Left renal pelvis (tissue), 4 donors: ENCODE data around the gene SEPTIN7. TPM values are rescaled to one million over a fixed set of nuclear protein-coding genes. Genes with fewer than 3 reads are reported as not detected.

Experiments
- DNase-seq, 4 donors: peaks; one replicate each; pipeline ENCODE4 v3.0.0-alpha.2; 2013; ENCODE audit warnings: low read depth in 4 of 4, low spot score in 3 of 4
- polyA plus RNA-seq, 4 donors: library from polyadenylated mRNA; unstranded; fragments of 120-200 nt; gene quantifications; one replicate each; pipeline ENCODE4 v1.2.1, GENCODE V29; 2013; ENCODE audit not compliant: insufficient read length in 4 of 4

Gene SEPTIN7
- polyA plus RNA-seq, 4 donors = 375 to 623 (median 523) TPM

DNA sequence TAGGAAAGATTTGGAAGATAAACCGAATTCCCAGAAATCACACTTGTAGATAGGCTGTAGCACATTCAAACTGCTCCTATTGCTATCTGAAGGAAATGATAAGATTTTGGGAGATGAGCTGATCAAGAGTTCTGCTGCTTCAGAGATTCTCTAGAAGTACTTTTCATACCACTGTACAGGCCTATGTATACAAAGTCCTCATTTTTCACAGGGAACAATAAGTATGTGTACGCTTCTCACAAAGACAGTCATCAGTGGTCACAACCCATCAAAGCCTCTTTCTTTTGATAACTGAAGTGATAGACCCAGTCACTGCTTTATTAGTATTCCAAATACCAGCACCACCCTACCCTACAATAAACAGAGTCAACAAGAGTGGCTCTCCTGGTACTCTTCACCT is 15.6 kb upstream of the SEPTIN7 start:
- no peak for DNase-seq

DNA sequence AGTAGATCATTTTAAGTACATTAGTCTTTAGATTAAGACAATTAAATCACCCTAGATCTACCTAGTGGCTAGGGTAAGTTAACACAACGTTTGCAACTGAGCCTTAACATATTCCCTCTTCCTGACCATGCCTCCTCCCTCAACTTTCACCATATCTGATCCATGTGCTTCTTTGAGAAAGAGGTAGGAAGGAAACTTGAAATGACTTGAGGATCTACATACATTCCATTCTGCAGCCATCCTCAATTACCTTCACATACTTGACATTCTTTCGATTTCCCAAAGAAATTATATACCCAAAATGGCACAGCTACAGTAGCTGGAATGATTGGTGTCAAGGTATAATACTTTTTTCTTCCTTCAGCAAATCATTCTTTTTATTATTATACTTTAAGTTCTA is 12.9 kb upstream of the SEPTIN7 start:
- DNase-seq = no peak

- DNase-seq = no peak
Measured at GRCh38 chr7:35792472-35792871, 8.4 kb upstream of the SEPTIN7 start.

GRCh38 chr7:35792873-35793489 is 7.9 kb upstream of the SEPTIN7 start:
- no peak for DNase-seq

DNA sequence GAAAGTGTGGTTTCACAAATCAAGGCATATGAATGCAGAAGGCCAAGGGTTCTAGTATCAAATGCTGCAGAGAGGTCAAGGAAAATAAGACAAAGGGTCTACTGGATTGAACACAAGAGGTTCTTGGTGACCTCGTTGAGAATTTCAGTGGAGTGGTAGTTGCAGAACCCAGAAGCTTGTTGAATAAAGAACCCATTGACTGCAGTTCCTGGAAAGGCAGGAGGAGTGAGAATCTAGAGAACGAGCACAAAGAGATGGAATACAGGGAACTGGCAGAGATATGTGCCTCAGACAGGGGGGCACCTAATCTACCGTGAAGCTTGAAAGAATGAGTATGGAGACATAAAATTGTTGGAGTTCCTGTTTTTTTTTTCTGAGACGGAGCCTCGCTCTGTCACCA is 3.5 kb upstream of the SEPTIN7 start:
- DNase-seq = no peak

DNA sequence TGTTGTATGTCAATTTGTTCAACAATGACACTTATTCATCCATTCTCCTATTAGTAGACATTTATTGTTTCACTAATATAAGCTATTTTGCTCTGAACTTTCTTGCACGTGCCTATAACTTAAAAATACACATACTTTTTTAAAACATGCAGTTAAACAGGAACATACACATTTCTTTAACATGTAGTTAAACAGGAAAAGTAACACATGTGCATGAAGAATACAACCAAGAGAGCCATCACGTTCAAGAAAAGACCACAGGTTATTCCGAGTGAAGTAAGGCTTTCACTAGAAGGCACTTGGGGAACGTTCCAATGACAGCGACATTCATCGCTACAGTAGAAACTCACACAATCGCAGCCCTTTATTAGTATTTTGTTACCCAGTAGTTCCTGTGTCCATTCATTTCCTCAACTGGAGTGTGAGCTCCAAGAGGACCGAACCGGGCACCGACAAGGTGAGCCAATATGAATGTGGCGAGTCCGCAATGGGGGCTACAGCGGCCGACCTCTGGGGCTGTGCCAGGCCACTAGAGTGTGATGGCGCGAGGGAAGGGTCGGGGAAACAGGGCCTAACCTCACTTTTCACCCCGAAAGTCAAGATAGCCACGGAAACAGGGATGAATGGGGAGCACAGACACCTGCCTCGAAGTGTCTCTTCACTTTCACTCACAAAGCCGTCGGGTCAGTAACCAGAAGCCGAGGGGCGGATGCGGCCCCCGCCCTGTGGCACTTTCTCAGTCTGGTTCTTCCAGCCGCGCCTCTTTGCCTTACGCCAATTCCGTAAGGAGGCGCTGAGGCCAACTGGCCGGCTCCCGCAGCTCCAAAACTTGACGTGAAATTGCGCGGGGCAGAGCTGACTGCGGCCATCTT is 775 bp upstream of the SEPTIN7 start:
- DNase-seq = peak; percentile 85 to 91 (median 88)

DNA sequence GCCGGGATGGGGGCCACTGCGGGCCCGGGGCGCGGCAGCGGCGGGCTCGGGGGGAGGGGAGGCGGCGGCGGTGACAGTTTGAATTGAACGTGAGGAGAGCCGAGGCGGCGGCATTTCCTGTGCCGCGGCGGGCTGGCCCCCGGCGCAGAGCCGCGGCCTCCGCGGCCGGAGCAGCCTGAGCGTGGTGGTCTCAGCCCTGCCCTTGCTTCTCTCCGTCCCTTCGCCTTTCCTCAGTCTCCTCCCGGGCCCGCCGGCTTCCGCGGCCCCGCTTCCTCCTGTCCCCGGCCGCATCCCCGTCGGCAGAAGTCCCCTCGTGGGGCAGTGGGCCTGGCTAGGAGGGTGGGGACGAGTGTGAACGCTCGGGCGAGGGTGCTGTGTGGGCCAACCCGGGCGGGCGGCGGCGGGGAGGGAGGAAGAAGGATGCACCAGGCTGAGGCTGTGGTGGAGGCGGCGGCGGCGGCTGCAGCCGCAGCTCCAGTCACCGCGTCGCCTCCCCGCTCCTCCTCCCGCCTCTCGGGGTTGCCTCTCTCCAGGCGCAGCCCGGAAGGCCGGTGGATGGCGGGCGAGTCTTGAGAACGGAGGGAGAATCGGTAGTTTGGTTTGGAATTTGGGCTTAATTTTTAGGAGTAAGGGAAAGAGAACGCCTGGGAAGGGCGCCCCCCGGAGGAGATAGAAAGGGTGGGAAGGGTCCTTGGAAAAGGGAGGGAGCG is 690 bp downstream of the SEPTIN7 start:
- DNase-seq = peak; percentile 51 to 66 (median 58)

GRCh38 chr7:35802102-35802466 is 1.2 kb downstream of the SEPTIN7 start:
- no peak for DNase-seq

DNA sequence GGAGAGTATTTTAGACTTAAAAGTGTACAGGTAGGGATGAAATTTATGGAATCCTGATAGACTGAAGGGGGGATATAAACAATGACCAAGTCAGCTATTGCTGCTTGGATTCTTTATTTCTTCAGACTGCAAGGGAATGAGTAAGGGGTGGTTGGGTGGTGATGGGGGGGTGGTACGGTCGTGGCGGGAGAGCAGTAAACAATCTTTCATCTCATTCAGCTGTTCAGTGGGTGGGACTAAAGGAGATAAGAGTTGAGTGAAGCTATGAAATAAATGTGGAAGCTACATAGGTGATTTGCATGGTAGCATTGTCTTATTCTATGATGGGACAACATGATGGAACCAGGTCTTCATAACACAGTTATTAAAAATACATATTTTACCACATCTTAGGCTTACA is 1.8 kb downstream of the SEPTIN7 start:
- no peak for DNase-seq

GRCh38 chr7:35804231-35804970 is 3.5 kb downstream of the SEPTIN7 start:
- no peak for DNase-seq

DNA sequence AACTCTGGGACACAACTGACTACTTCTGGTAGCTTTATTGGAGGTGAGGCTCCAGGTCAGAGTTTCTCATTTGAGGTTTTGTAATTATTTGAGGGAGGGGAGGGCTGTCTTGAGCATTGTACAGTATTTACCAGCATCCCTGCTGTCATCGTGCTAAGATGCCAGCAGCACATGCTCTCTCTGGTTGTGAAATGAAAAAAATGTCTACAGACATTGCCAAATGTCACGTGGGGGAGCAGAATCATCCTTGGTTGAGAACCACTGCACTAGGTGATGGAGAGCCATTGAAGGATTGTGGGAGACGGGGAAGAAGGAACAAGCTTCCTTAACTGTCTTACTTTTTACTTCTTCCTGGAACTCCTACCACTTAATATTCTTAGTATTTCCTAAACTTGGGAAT is 5.0 kb downstream of the SEPTIN7 start:
- DNase-seq = no peak

DNA sequence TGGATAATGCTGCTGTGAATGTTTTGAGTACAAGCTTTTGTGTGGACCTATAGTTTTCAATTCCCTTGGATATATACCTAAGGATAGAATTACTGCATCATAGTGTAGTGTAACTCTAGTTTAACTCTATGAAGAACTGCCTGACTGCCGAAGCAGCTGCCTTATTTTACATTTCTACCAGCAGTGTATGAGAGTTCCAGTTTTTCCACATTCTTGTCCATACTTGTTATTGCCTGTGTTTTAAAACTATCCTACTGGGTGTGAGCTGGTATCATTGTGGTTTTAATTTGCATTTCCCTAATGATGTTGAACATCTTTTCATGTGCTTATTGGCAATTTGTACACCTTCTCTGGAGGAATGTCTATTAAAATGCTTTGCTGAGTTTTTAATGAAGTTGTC is 15.7 kb downstream of the SEPTIN7 start:
- no peak for DNase-seq

GRCh38 chr7:35817181-35817580 is 16.3 kb downstream of the SEPTIN7 start:
- DNase-seq = no peak

GRCh38 chr7:35817930-35818329 is 17.1 kb downstream of the SEPTIN7 start:
- DNase-seq = no peak

GRCh38 chr7:35818513-35818912 is 17.7 kb downstream of the SEPTIN7 start:
- DNase-seq = no peak

DNA sequence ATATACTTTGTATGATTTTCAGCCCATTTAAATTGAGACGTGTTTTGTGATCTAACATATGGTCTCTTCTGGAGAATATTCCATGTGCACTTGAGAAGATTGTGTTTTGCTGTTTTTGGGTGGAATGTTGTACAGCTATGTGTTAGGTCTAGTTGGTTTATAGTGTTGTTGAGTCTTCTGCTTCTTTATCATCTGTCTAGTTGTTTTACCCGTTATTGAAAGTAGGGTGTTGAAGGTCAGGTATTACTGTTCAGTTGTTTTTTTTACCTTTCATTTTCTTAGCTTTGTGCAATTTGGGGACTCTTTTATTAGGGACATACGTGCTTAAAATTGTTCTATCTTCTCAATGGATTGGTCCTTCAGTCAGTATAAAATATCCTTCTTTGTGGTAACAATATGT is 18.5 kb downstream of the SEPTIN7 start:
- no peak for DNase-seq

DNA sequence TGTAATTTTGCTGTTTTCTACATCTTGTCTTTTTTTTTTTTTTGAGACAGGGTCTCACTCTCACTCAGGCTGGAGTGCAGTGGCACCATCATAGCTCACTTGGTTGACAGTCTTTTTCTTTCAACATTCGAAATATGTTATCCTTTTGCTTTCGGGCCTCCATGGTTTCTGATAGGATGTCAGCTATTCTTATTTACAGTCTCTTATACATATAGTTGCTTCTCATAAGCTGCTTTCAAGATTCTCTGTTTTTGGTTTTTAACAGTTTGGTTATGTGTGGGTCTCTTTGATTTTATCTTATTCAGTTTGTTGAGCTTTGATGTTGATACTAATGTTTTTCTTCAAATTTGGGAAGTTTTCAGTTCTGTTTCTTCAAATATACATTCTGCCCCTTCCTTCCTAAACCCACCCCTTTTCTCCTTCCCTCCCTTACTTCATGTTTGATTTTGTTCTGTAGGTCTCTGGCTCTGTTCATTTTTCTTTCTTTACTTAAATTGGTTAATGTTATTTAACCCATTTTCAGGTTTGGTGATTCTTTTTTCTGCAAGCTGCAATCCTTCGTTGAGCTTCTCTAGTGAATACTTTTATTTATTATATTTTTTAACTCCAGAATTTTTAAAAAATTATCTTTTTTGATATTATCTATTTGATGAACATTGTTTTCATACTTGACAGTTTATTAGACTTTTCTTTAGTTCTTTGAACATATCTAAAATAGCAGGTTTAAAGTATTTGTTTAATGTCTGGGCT is 19.3 kb downstream of the SEPTIN7 start:
- no peak for DNase-seq

- no peak for DNase-seq
Measured at GRCh38 chr7:35820858-35821257, 20.0 kb downstream of the SEPTIN7 start.

DNA sequence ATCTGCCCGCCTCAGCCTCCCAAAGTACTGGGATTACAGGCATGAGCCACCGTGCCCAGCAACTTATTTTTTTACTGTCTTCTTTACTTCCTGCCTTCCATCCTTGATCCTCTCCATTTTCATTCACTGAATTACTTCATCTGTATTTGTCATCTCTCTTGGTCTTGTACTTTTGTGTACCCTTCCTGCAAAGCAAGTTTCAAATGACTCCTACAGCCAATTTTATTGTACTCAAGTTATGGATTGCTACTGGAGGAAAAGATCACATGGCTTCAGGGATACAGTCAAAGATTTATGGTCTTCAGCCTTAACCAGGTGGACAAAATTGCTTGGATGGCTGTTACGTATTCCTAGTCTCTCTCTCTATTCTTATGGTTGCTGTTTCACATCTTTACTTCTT is 22.6 kb downstream of the SEPTIN7 start:
- no peak for DNase-seq

DNA sequence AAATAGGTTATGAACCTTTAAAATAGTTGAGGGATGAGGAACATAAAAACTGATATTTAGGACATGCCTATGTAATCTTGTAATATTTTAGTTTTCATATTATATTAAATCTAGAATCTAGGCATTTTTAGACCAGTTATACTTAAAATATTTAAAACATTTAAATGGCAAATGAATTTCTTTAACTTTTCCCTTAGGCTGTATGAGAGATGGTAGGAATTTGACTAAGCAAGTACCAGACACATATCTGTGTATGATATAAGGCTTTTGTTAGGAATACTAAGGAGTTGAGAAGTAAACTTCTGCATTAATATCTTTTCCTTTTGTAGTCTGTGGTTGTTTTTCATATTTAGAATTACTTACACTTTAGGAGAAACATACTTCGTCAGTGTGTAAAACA is 25.1 kb downstream of the SEPTIN7 start:
- no peak for DNase-seq
